ENCODE data around the gene DNAJC12.

DNAJC12 gene

DNA sequence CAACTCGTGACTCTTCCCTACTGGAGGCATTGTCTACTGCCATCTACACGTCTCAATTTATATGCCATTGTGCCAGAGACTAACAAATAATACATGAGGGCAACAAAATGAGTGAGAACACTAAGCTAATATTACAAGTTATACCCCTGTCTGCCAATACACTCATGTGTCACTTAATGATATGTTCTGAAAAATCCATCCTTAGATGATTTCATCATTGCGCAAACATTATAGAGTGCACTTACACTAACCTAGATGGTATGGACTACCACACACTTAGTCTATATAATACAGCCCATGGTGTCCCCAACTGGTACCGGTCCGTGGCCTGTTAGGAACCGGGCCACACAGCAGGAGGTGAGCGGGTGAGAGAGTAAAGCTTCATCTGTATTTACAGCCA, 77.7 kb downstream of the DNAJC12 start:
- no peak for FAIRE-seq

Measured in TTC549 (cell line).